H1 (cell line): ENCODE measurements around the gene UBE2F. TPM values are rescaled to one million over a fixed set of nuclear protein-coding genes. Genes with fewer than 3 reads are reported as not detected.

ENCODE experiments used
- CBX5 ChIP-seq: fragments of 300-800, 300-1000 bp; sonication (generic); IDR thresholded peaks from 2 replicates; pipeline ENCODE4 v1.7.1; 2016; ENCODE audit warnings: antibody characterized with exemption, low read length, low read depth
- KDM1A ChIP-seq: fragments of 200-600, 300-600 bp; sonication (generic); IDR thresholded peaks from 2 replicates; pipeline ENCODE4 v1.7.1; 2016; ENCODE audit warnings: mild to moderate bottlenecking, low read length, borderline replicate concordance
- RNF2 ChIP-seq: fragments of 200-900, 300-1000 bp; sonication (generic); IDR thresholded peaks from 2 replicates; pipeline ENCODE4 v1.7.1; 2016; ENCODE audit warnings: borderline replicate concordance, low read depth, mild to moderate bottlenecking, antibody characterized with exemption, low read length; ENCODE audit not compliant: poor library complexity, severe bottlenecking; ENCODE audit errors: missing control alignments
- SIN3A ChIP-seq, 2 experiments: IDR thresholded peaks in 1 of 2; conservative IDR thresholded peaks in 1 of 2; 2 replicates each; pipeline ENCODE4 v1.6.1; 2011 to 2012; ENCODE audit warnings: low read length in 2 of 2, improper control_type of control experiment in 1 of 2, low read depth in 1 of 2, mild to moderate bottlenecking in 1 of 2
- polyA plus RNA-seq, 7 experiments: library from polyadenylated mRNA; depleted of rRNA in 3 of 7; stranded (reverse) in 5 of 7; unstranded in 2 of 7; fragments of >200 nt in 5 of 7; fragments of 200-250 nt in 2 of 7; gene quantifications; 1 replicate in 5 of 7; 2 replicates in 1 of 7; 4 replicates in 1 of 7; pipeline versions ENCODE4 v1.2.1 to v1.2.3, GENCODE V29; 2011 to 2013; ENCODE audit warnings: missing spikeins in 2 of 7, mixed read lengths in 2 of 7
- total RNA-seq: library from RNA; stranded (reverse); fragmentation: NEBNext Ultra II Directional; extraction: Animal tissue kit (Norgen Biotek cat#: 25700); gene quantifications from 2 replicates; pipeline ENCODE4 v1.2.1, GENCODE V29; 2021
- TF ChIP-seq, protein P1 (sequence below): fragments of 300-600 bp; sonication (generic); IDR thresholded peaks from 2 replicates; pipeline ENCODE4 v1.7.1; 2012; ENCODE audit warnings: low read length, moderate library complexity, mild to moderate bottlenecking, inconsistent platforms; ENCODE audit not compliant: insufficient replicate concordance
- TF ChIP-seq, protein P2 (sequence below), 3 experiments: IDR thresholded peaks; 1 replicate in 2 of 3; 2 replicates in 1 of 3; pipeline versions ENCODE4 v1.5.1 to v1.6.1; 2011; ENCODE audit warnings: low read length in 3 of 3, mild to moderate bottlenecking in 3 of 3, inconsistent platforms in 2 of 3, low read depth in 1 of 3, moderate library complexity in 1 of 3; ENCODE audit not compliant: insufficient read depth in 1 of 3; ENCODE audit errors: control extremely low read depth in 1 of 3

The UBE2F gene
- total and polyA plus RNA-seq, 2 of the 8 experiments (the other 6 are each of a cell fraction or from before 2014, with no cell fraction given) = 43.3 to 59.8 TPM

DNA sequence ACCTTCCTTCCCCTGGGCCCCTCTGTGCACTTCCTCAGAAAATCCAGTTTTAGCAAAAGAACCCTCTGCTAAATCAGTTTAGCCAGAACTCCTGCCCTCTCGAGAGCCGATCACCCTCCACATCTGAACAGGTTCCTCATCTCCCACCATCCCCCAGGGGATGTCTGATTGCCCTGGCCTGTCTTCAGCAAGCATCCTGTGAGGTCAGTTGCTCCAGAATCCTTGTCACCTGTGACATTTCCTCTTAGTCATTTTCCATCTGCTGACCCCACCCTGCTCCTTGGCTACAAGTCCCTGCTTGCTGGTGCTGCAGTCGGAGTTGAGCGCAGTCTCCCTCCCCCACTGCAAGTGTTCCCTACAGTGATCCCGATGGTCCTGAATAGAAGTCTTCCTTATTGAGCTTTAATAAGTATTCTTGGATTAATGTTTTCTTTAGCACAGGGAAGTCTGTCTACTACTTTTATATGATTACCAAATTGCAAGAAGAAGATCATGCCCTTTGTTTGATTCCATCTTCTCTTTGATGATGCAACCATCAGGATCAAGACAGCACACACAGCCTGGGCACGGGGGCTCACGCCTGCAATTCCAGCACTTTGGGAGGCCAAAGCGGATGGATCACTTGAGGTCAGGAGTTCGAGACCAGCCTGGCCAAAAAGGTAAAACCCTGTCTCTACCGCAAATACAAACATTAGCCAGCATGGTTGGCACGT, 30.9 kb upstream of the UBE2F start (continued):
- TF ChIP-seq, protein P1, sequence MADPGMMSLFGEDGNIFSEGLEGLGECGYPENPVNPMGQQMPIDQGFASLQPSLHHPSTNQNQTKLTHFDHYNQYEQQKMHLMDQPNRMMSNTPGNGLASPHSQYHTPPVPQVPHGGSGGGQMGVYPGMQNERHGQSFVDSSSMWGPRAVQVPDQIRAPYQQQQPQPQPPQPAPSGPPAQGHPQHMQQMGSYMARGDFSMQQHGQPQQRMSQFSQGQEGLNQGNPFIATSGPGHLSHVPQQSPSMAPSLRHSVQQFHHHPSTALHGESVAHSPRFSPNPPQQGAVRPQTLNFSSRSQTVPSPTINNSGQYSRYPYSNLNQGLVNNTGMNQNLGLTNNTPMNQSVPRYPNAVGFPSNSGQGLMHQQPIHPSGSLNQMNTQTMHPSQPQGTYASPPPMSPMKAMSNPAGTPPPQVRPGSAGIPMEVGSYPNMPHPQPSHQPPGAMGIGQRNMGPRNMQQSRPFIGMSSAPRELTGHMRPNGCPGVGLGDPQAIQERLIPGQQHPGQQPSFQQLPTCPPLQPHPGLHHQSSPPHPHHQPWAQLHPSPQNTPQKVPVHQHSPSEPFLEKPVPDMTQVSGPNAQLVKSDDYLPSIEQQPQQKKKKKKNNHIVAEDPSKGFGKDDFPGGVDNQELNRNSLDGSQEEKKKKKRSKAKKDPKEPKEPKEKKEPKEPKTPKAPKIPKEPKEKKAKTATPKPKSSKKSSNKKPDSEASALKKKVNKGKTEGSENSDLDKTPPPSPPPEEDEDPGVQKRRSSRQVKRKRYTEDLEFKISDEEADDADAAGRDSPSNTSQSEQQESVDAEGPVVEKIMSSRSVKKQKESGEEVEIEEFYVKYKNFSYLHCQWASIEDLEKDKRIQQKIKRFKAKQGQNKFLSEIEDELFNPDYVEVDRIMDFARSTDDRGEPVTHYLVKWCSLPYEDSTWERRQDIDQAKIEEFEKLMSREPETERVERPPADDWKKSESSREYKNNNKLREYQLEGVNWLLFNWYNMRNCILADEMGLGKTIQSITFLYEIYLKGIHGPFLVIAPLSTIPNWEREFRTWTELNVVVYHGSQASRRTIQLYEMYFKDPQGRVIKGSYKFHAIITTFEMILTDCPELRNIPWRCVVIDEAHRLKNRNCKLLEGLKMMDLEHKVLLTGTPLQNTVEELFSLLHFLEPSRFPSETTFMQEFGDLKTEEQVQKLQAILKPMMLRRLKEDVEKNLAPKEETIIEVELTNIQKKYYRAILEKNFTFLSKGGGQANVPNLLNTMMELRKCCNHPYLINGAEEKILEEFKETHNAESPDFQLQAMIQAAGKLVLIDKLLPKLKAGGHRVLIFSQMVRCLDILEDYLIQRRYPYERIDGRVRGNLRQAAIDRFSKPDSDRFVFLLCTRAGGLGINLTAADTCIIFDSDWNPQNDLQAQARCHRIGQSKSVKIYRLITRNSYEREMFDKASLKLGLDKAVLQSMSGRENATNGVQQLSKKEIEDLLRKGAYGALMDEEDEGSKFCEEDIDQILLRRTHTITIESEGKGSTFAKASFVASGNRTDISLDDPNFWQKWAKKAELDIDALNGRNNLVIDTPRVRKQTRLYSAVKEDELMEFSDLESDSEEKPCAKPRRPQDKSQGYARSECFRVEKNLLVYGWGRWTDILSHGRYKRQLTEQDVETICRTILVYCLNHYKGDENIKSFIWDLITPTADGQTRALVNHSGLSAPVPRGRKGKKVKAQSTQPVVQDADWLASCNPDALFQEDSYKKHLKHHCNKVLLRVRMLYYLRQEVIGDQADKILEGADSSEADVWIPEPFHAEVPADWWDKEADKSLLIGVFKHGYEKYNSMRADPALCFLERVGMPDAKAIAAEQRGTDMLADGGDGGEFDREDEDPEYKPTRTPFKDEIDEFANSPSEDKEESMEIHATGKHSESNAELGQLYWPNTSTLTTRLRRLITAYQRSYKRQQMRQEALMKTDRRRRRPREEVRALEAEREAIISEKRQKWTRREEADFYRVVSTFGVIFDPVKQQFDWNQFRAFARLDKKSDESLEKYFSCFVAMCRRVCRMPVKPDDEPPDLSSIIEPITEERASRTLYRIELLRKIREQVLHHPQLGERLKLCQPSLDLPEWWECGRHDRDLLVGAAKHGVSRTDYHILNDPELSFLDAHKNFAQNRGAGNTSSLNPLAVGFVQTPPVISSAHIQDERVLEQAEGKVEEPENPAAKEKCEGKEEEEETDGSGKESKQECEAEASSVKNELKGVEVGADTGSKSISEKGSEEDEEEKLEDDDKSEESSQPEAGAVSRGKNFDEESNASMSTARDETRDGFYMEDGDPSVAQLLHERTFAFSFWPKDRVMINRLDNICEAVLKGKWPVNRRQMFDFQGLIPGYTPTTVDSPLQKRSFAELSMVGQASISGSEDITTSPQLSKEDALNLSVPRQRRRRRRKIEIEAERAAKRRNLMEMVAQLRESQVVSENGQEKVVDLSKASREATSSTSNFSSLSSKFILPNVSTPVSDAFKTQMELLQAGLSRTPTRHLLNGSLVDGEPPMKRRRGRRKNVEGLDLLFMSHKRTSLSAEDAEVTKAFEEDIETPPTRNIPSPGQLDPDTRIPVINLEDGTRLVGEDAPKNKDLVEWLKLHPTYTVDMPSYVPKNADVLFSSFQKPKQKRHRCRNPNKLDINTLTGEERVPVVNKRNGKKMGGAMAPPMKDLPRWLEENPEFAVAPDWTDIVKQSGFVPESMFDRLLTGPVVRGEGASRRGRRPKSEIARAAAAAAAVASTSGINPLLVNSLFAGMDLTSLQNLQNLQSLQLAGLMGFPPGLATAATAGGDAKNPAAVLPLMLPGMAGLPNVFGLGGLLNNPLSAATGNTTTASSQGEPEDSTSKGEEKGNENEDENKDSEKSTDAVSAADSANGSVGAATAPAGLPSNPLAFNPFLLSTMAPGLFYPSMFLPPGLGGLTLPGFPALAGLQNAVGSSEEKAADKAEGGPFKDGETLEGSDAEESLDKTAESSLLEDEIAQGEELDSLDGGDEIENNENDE = no peak
- TF ChIP-seq, protein P2, sequence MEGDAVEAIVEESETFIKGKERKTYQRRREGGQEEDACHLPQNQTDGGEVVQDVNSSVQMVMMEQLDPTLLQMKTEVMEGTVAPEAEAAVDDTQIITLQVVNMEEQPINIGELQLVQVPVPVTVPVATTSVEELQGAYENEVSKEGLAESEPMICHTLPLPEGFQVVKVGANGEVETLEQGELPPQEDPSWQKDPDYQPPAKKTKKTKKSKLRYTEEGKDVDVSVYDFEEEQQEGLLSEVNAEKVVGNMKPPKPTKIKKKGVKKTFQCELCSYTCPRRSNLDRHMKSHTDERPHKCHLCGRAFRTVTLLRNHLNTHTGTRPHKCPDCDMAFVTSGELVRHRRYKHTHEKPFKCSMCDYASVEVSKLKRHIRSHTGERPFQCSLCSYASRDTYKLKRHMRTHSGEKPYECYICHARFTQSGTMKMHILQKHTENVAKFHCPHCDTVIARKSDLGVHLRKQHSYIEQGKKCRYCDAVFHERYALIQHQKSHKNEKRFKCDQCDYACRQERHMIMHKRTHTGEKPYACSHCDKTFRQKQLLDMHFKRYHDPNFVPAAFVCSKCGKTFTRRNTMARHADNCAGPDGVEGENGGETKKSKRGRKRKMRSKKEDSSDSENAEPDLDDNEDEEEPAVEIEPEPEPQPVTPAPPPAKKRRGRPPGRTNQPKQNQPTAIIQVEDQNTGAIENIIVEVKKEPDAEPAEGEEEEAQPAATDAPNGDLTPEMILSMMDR (IDR thresholded peaks at IDR 0.05; ENCODE audit: control extremely low read depth in 1 of 3, insufficient read depth in 1 of 3, low read depth in 1 of 3, low read length in 3 of 3) = no peak
- TF ChIP-seq RNF2 (no peak), KDM1A (no peak), SIN3A (conservative IDR thresholded peaks at IDR 0.05 in 1 of 2, IDR thresholded peaks at IDR 0.05 in 1 of 2; ENCODE audit: low read depth in 1 of 2, low read length in 2 of 2) (no peak), CBX5 (no peak)
